SK-N-SH treated with all-trans-retinoic acid at 6 μM for 48 hours (cell line): Measurements from ENCODE around the gene RALGPS1.

Source experiments
- ARNTL ChIP-seq: fragments of 450-650 bp; formaldehyde crosslinking; IDR thresholded peaks from 2 replicates; pipeline ENCODE4 v1.5.0; 2020; ENCODE audit warnings: low read depth, mild to moderate bottlenecking, moderate library complexity, borderline replicate concordance
- GLIS3 ChIP-seq: fragments of 250-450 bp; sonication (Bioruptor Pico); IDR thresholded peaks from 2 replicates; pipeline ENCODE4 v1.5.0; 2020; ENCODE audit warnings: mild to moderate bottlenecking, moderate library complexity
- SNAI2 ChIP-seq: fragments of 250-450 bp; sonication (Bioruptor Pico); IDR thresholded peaks from 2 replicates; pipeline ENCODE4 v1.5.0; 2020; ENCODE audit warnings: mild to moderate bottlenecking, moderate library complexity
- ZFP30 ChIP-seq: fragments of 450-650 bp; formaldehyde crosslinking; IDR thresholded peaks from 2 replicates; pipeline ENCODE4 v1.5.0; 2022; ENCODE audit warnings: mild to moderate bottlenecking, moderate library complexity
- TF ChIP-seq, protein P1 (sequence below): fragments of 250-450 bp; sonication (Bioruptor Pico); IDR thresholded peaks from 2 replicates; pipeline ENCODE4 v1.8.0; 2021; ENCODE audit warnings: low read depth, mild to moderate bottlenecking, moderate library complexity, borderline replicate concordance

DNA sequence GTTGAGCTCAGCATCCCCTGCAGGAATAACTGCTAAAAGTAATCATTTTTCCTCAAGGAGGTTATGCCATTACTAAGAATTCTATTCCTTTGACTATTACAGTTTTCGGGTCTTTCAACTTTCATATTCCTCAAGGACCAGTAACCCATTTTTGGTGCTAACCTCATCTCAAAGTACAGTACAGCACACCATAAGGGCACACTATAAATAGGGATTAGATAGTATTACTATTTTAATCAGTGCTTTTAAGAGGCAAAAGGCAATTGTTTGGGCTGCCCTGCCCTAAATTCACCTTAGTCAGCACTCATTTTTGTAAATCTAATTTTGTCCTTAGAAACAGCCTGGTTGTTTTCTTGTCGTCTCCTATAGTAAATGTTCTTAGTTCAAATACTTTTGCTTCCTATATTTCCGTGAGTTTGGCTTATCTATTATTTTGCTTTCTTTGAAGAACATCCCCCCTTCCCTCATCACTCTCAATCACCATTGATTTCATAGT is 336.4 kb downstream of the RALGPS1 start:
- TF ChIP-seq ZFP30 (CRISPR knock-in tag) (no peak), GLIS3 (CRISPR knock-in tag) (no peak), SNAI2 (CRISPR knock-in tag) (no peak), ARNTL (CRISPR knock-in tag) (no peak)
- TF ChIP-seq, protein P1, sequence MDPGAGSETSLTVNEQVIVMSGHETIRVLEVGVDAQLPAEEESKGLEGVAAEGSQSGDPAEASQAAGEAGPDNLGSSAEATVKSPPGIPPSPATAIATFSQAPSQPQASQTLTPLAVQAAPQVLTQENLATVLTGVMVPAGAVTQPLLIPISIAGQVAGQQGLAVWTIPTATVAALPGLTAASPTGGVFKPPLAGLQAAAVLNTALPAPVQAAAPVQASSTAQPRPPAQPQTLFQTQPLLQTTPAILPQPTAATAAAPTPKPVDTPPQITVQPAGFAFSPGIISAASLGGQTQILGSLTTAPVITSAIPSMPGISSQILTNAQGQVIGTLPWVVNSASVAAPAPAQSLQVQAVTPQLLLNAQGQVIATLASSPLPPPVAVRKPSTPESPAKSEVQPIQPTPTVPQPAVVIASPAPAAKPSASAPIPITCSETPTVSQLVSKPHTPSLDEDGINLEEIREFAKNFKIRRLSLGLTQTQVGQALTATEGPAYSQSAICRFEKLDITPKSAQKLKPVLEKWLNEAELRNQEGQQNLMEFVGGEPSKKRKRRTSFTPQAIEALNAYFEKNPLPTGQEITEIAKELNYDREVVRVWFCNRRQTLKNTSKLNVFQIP (CRISPR knock-in tag) = no peak
